NCI-H1105 treated with DMSO at 0.1 percent for 48 hours (cell line): ENCODE results near the gene WDR76.

Source experiments
- DNase-seq: peaks from one replicate; lab custom pipeline; 2025; lab: John Stamatoyannopoulos, UW

The WDR76 gene

GRCh38 chr15:43877371-43877770 is 50.6 kb downstream of the WDR76 start:
- no peak for DNase-seq

- DNase-seq, result no peak
Observed at GRCh38 chr15:43878446-43878845, 51.6 kb downstream of the WDR76 start.

- DNase-seq, result no peak
Observed at GRCh38 chr15:43879386-43880355, 52.9 kb downstream of the WDR76 start.

GRCh38 chr15:43880406-43881194 is 53.8 kb downstream of the WDR76 start:
- no peak for DNase-seq

- DNase-seq, result no peak
Observed at GRCh38 chr15:43881245-43881644, 54.4 kb downstream of the WDR76 start.

- no peak for DNase-seq
Observed at GRCh38 chr15:43881944-43882343, 55.1 kb downstream of the WDR76 start.

GRCh38 chr15:43883571-43883970 is 56.8 kb downstream of the WDR76 start:
- DNase-seq, result no peak

GRCh38 chr15:43886558-43886957 is 59.8 kb downstream of the WDR76 start:
- no peak for DNase-seq

- DNase-seq, result no peak
Observed at GRCh38 chr15:43887901-43888300, 61.1 kb downstream of the WDR76 start.

- no peak for DNase-seq
Observed at GRCh38 chr15:43889042-43889441, 62.2 kb downstream of the WDR76 start.

- no peak for DNase-seq
Observed at GRCh38 chr15:43893956-43894355, 67.2 kb downstream of the WDR76 start.

- no peak for DNase-seq
Observed at GRCh38 chr15:43895586-43895985, 68.8 kb downstream of the WDR76 start.

GRCh38 chr15:43896543-43896942 is 69.7 kb downstream of the WDR76 start:
- DNase-seq, result no peak

GRCh38 chr15:43898891-43899290 is 72.1 kb downstream of the WDR76 start:
- no peak for DNase-seq

- DNase-seq, result no peak
Observed at GRCh38 chr15:43899928-43900327, 73.1 kb downstream of the WDR76 start.

- no peak for DNase-seq
Observed at GRCh38 chr15:43900996-43901395, 74.2 kb downstream of the WDR76 start.

- DNase-seq, result no peak
Observed at GRCh38 chr15:43901495-43901894, 74.7 kb downstream of the WDR76 start.

GRCh38 chr15:43903864-43904290 is 77.1 kb downstream of the WDR76 start:
- DNase-seq, result peak; percentile 30

- DNase-seq, result no peak
Observed at GRCh38 chr15:43905755-43906154, 79.0 kb downstream of the WDR76 start.

GRCh38 chr15:43908516-43909050 is 81.8 kb downstream of the WDR76 start:
- no peak for DNase-seq

- no peak for DNase-seq
Observed at GRCh38 chr15:43911235-43911781, 84.5 kb downstream of the WDR76 start.

GRCh38 chr15:43912208-43912607 is 85.4 kb downstream of the WDR76 start:
- no peak for DNase-seq
